Caco-2 (cell line): ENCODE data around the gene ADCY7. TPM values are rescaled to one million over a fixed set of nuclear protein-coding genes. Genes with fewer than 3 reads are reported as not detected.

Experiments used
- BruUV-seq: library from RNA; stranded (reverse); fragments of 400-500 nt; replicated peaks from 2 replicates; lab custom pipeline; 2021; lab: Mats Ljungman, UMichigan
- CTCF ChIA-PET: fragments of 300-600 bp; sonication (Branson Sonifier 250); formaldehyde crosslinking; loops from one replicate; lab custom pipeline; 2022; ENCODE audit warnings: antibody characterized with exemption; lab: Charles Lee
- POLR2A ChIA-PET: fragments of 300-600 bp; sonication (Branson Sonifier 250); formaldehyde crosslinking; loops from one replicate; lab custom pipeline; 2022; ENCODE audit warnings: antibody characterized with exemption; lab: Charles Lee
- DNase-seq, 2 experiments: peaks; one replicate each; pipeline versions ENCODE4 v3.0.0 to v3.0.0-alpha.2; 2020 to 2022
- H3K27me3 ChIP-seq: replicated peaks from 2 replicates; pipeline ENCODE4 v1.6.0; 2011; ENCODE audit warnings: low read length; ENCODE audit not compliant: control insufficient read depth, insufficient read depth
- H3K36me3 ChIP-seq: 2 replicates; pipeline ENCODE4 v1.5.1; 2011; ENCODE audit warnings: low read length; ENCODE audit not compliant: control insufficient read depth, insufficient read depth
- H3K4me1 ChIP-seq: fragments of 250-450 bp; sonication (Bioruptor Pico); 2 replicates; pipeline ENCODE4 v1.5.1; 2020; ENCODE audit warnings: mild to moderate bottlenecking
- H3K4me3 ChIP-seq: 2 replicates; pipeline ENCODE4 v1.5.1; 2011; ENCODE audit warnings: low read depth, mild to moderate bottlenecking, control low read depth, low read length
- H3K9me3 ChIP-seq: fragments of 250-450 bp; sonication (Bioruptor Pico); 2 replicates; pipeline ENCODE4 v1.5.1; 2020; ENCODE audit warnings: mild to moderate bottlenecking, moderate library complexity
- H3K27ac Mint-ChIP-seq: one replicate; pipeline ENCODE4 v1.8.0; 2022; ENCODE audit warnings: mixed read lengths; ENCODE audit not compliant: unreplicated experiment
- H3K27me3 Mint-ChIP-seq: one replicate; pipeline ENCODE4 v1.8.0; 2022; ENCODE audit warnings: mixed read lengths; ENCODE audit not compliant: insufficient read depth, unreplicated experiment
- H3K36me3 Mint-ChIP-seq: one replicate; pipeline ENCODE4 v1.8.0; 2022; ENCODE audit warnings: mild to moderate bottlenecking, mixed read lengths; ENCODE audit not compliant: insufficient read depth, unreplicated experiment
- H3K4me1 Mint-ChIP-seq: one replicate; pipeline ENCODE4 v1.8.0; 2022; ENCODE audit warnings: low read depth, mixed read lengths; ENCODE audit not compliant: unreplicated experiment
- H3K4me3 Mint-ChIP-seq: one replicate; pipeline ENCODE4 v1.8.0; 2022; ENCODE audit warnings: mild to moderate bottlenecking, moderate library complexity, mixed read lengths; ENCODE audit not compliant: unreplicated experiment
- H3K9me3 Mint-ChIP-seq: one replicate; pipeline ENCODE4 v1.8.0; 2022; ENCODE audit warnings: mixed read lengths; ENCODE audit not compliant: unreplicated experiment
- intact Hi-C: fragments of 100-400 bp; cut with micrococcal nuclease; formaldehyde crosslinking; loops from one replicate; pipeline ENCODE4 v1.10.0; 2022; ENCODE audit not compliant: unreplicated experiment
- total RNA-seq: library from RNA; stranded (reverse); gene quantifications from 2 replicates; pipeline ENCODE4 v1.2.3, GENCODE V29; 2022
- TF ChIP-seq, protein P1 (sequence below), 2 experiments: fragments of 200-600 bp in 1 of 2; IDR thresholded peaks; 1 replicate in 1 of 2; 2 replicates in 1 of 2; pipeline versions ENCODE4 v1.5.1 to v1.8.0; 2011 to 2022; ENCODE audit warnings: antibody characterized with exemption in 1 of 2, control low read depth in 1 of 2, inconsistent platforms in 1 of 2, low read depth in 1 of 2, low read length in 1 of 2, mild to moderate bottlenecking in 1 of 2, moderate library complexity in 1 of 2; ENCODE audit not compliant: insufficient read depth in 1 of 2, severe bottlenecking in 1 of 2, unreplicated experiment in 1 of 2

ADCY7 gene
- total RNA-seq, 1 experiment from 2014 or later, result 54.2 TPM

DNA sequence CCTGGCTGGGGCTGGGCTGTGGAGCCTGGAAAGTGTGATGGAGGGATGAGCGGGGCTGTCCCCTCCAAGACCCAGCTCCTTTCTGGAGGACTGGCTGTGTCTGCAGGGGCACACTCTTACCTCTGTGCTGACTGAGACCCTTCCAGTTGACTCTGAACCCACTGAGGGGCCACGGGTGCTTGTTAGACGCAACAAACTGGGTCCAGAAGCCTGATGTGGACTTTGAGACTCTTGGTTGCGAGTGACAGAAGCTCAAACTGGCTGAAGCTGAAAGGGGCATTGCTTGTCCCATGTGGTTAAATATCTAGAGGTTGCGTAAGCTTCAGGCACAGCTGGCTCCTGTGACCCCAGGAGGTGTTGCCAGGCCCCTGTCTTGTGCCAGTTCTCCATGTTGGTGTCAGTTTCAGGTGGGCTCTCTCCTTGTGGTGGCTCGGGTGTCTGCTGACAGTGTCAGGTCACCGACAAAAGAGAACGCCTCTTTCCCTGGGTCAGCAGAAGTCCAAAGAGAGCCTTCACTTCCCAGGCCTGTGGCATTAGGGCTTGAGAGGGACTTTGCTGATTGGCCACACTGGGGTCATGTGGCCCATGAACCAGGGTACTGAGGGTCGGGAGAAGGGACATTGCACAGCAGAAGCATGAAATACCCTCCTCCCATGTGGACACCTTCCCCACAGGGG, 16.7 kb downstream of the ADCY7 start:
- CTCF ChIA-PET, result interaction anchor here (0.5 kb wide), 1 partner anchor 58 kb away, joined by 3 read pairs; no protein-coding TSS in a partner anchor

GRCh38 chr16:50284131-50284911, 18.0 kb downstream of the ADCY7 start:
- TF ChIP-seq, protein P1, sequence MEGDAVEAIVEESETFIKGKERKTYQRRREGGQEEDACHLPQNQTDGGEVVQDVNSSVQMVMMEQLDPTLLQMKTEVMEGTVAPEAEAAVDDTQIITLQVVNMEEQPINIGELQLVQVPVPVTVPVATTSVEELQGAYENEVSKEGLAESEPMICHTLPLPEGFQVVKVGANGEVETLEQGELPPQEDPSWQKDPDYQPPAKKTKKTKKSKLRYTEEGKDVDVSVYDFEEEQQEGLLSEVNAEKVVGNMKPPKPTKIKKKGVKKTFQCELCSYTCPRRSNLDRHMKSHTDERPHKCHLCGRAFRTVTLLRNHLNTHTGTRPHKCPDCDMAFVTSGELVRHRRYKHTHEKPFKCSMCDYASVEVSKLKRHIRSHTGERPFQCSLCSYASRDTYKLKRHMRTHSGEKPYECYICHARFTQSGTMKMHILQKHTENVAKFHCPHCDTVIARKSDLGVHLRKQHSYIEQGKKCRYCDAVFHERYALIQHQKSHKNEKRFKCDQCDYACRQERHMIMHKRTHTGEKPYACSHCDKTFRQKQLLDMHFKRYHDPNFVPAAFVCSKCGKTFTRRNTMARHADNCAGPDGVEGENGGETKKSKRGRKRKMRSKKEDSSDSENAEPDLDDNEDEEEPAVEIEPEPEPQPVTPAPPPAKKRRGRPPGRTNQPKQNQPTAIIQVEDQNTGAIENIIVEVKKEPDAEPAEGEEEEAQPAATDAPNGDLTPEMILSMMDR (IDR thresholded peaks at IDR 0.05; ENCODE audit: insufficient read depth in 1 of 2, low read depth in 1 of 2, low read length in 1 of 2, severe bottlenecking in 1 of 2, unreplicated experiment in 1 of 2), result no peak
- H3K36me3 Mint-ChIP-seq, result peaks cover 19% of the 10 kb centered on the region
- H3K4me1 Mint-ChIP-seq, result no peaks in the 10 kb centered on the region
- BruUV-seq, result no TSS peak
- no peak for DNase-seq
- POLR2A ChIA-PET, result no interaction called here
- CTCF ChIA-PET, result no interaction called here
- 0 out of 2 replicates have a peak, but pooled peaks cover 3% of the 10 kb centered on the region for H3K9me3 ChIP-seq
- intact Hi-C loops, result no loop called here
- H3K27ac Mint-ChIP-seq, result no peak overlapping the region
- H3K27me3 Mint-ChIP-seq, result no peaks in the 10 kb centered on the region
- no peaks in the 10 kb centered on the region for H3K27me3 ChIP-seq
- no peak overlapping the region for H3K4me3 ChIP-seq
- no peaks in the 10 kb centered on the region for H3K4me1 ChIP-seq
- no peak overlapping the region for H3K4me3 Mint-ChIP-seq
- H3K9me3 Mint-ChIP-seq, result no peaks in the 10 kb centered on the region
- no peaks in the 10 kb centered on the region for H3K36me3 ChIP-seq

More for the DNA sequence above, 16.7 kb downstream of the ADCY7 start:
- Mint-ChIP-seq H3K36me3 (peaks cover 13% of the 10 kb centered on the region), H3K27me3 (no peaks in the 10 kb centered on the region), H3K4me1 (no peaks in the 10 kb centered on the region), H3K27ac (no peak overlapping the region), H3K4me3 (no peak overlapping the region), H3K9me3 (peaks cover 7% of the 10 kb centered on the region)
- no peaks in the 10 kb centered on the region for H3K36me3 ChIP-seq
- no peaks in the 10 kb centered on the region for H3K27me3 ChIP-seq
- no peaks in the 10 kb centered on the region for H3K4me1 ChIP-seq
- H3K9me3 ChIP-seq, result 0 out of 2 replicates have a peak, but pooled peaks cover 3% of the 10 kb centered on the region
- DNase-seq, result no peak
- intact Hi-C loops, result no loop called here
- POLR2A ChIA-PET, result no interaction called here
- TF ChIP-seq, protein P1 (IDR thresholded peaks at IDR 0.05; ENCODE audit: insufficient read depth in 1 of 2, low read depth in 1 of 2, low read length in 1 of 2, severe bottlenecking in 1 of 2, unreplicated experiment in 1 of 2), result no peak
- no peak overlapping the region for H3K4me3 ChIP-seq
- BruUV-seq, result no TSS peak

DNA sequence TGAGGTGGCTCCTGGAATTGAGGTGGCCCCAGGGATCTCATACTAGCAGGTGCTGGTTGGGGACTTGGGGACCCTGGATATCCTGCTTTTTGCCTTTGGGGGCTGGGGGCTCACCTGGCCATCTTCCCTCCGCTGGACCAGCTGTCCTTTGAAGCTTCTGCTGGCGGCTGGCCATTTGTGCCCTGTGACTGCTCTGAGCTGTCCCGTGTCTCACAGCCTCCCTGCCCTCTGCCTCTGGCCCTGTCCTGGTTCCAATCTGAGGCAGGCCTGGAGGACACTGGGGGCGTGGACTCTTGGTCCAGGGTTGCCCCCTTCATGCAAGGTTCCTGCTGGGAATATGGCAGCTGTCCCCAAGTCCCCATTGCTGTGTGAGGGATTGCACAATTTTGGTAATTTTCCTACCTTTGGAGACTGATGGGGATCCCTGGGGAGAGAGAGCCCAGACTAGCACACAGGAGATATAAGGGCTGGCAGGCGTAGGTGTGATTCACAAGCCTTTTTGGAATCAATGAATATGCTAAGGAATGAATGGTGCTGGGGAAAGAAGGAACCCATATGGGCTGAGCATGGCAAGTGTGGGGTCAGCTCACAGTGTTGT, 19.2 kb downstream of the ADCY7 start:
- Histone ChIP-seq H3K9me3 (0 out of 2 replicates have a peak, but pooled peaks cover 3% of the 10 kb centered on the region), H3K27me3 (no peaks in the 10 kb centered on the region), H3K4me3 (no peak overlapping the region), H3K4me1 (no peaks in the 10 kb centered on the region), H3K36me3 (no peaks in the 10 kb centered on the region)
- CTCF ChIA-PET, result no interaction called here
- Mint-ChIP-seq H3K27me3 (no peaks in the 10 kb centered on the region), H3K36me3 (peaks cover 20% of the 10 kb centered on the region), H3K4me3 (no peak overlapping the region), H3K4me1 (no peaks in the 10 kb centered on the region), H3K27ac (no peak overlapping the region), H3K9me3 (no peaks in the 10 kb centered on the region)
- no TSS peak for BruUV-seq
- POLR2A ChIA-PET, result no interaction called here
- DNase-seq, result no peak
- intact Hi-C loops, result no loop called here
- TF ChIP-seq, protein P1 (IDR thresholded peaks at IDR 0.05; ENCODE audit: insufficient read depth in 1 of 2, low read depth in 1 of 2, low read length in 1 of 2, severe bottlenecking in 1 of 2, unreplicated experiment in 1 of 2), result no peak
